NCI-H128 (cell line): ENCODE measurements around the gene CEP170.
A peak's percentile ranks its signal among the peaks of the same experiment; 100 is the strongest.

Experiments used
- DNase-seq: peaks from one replicate; lab custom pipeline; 2025; ENCODE audit not compliant: unreplicated experiment; lab: John Stamatoyannopoulos, UW

Gene CEP170

DNA sequence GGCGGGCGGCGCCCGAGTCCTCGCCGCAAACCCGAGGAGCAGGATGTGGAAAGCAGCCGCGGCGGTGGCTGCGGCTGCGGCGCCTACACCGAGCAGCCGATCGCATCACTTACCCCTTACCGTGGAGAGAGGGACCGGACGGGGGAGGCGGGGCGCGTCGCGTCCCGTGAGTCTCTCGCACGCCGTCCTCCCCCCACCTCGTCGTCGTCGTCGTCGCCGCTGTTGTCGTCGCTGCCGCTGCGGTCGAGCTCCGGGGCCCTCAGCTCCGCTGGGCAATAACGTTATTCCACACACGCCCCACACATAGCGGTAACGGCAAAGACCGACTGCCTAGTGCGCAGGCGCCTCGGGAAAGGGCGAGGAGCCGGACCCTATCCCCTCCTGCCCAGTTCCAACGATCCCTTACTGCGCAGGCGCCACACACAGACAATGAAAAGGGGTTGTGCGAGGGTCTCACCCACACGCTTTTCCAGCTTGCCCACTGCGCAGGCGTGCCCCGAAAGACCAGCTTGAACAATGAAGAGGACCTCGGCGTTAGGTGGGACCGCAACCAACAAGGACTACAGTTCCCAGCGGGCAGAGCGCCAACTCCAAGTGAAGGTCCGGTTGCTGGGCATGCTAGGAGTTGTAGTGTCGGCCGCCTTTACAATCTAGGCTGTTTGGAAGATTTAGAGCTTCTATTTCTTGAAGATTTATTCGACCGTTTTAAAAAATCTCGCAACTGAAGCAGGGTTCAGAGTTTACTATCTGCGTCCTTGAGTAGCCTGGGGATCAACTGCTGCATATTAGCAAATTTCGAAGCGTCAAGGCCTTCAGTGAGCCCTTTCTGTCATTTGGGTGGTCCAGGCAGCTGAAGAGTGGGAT lies at the start of gene CEP170:
Gene CEP170, minus strand, starts transcription at position 355 of the 864 bp plus-strand sequence. CDS start 30,001 bp downstream, outside the sequence.
- DNase-seq, result peak; percentile 100

DNA sequence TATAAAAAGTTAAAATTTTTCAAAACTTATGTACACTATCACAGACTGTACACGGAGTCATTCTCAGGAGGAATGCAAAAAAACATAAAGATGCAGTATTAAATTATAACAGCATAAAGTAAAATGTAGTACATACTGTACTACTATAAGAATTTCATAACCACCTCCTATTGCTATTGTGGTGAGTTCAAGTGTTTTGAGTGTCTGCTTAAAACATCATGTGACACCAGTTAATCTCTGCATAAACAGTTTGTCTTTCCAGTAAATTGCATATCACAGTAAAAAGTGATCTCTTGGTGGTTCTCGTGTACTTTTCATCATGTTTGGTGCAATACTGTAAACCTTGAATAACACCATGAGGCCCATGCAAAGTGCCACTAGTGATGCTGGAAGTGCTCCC lies 46.0 kb upstream of the CEP170 start:
- DNase-seq, result no peak

DNA sequence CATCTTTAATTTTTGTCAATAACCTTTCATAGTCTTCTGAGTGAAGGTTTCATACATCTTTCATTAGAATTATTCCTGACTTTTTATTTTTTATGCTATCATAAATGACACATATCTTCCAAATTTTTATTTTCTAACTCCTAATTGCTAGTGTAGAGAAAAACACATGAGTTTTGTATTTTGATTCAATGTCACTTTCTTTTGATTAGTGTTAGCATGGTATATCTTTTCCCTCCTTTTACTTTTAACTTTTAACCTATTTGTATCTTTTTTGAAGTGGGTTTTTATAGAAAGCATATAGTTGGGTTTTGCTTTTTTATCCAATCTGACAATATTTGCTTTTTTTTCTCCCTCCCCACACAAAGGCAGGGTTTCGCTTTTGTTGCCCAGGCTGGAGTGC lies 44.0 kb upstream of the CEP170 start:
- no peak for DNase-seq

DNA sequence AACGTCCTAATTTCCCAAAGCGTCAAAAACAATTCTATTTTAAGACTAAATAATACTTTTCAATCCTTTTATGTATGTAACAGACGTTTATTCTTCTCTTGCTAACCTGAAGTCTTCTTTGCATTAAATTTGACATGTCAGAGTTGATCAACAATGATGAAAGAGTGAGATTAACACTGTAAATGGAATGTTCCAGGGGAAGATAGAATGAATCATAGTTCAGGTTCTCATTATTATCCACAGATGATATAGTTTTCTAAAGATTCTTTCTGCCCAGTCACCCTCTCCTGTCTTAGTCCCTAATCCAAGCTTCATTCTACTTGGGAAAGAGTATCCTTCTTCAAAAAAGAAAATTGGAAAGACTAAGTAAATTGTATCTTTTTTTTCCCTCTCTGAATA lies 39.6 kb upstream of the CEP170 start:
- DNase-seq, result no peak

- DNase-seq, result no peak
Measured at GRCh38 chr1:243293941-243294722, 39.1 kb upstream of the CEP170 start.

DNA sequence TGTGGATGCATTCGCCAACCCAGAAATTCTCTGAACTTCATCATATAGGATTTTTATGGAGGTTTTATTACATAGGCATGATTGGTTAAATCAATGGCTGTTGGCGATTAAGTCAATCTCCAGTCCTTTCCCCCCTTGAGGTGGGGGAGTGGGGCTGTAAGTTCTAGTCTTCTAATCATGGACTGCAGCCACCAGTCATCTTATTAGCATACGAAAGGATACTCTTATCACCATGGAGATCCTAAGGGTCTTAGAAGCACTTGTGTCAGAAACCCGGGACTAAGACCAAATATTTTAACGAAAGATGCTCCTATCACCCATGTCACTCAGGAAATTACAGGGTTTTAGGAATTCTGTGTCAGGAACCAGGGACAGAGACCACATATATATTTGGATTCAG lies 37.0 kb upstream of the CEP170 start:
- DNase-seq, result no peak

GRCh38 chr1:243291292-243291691 lies 36.2 kb upstream of the CEP170 start:
- DNase-seq, result no peak

DNA sequence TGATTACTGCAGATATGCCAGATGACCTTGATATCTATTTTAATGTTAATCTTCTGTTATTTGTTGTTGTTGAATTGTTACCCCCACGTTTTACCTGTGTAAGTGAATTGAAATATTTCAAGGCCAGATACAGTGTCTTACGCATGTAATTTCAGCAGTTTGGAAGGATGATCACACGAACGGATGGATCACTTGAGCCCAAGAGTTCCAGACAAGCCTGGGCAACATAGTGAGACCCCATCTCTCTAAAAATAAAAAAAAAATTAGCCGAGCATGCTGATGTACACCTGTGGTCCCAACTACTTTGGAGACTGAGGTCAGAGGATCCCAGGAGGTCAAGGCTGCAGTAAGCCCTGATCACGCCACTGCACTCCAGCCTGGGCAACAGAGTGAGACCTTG lies 33.0 kb upstream of the CEP170 start:
- no peak for DNase-seq

DNA sequence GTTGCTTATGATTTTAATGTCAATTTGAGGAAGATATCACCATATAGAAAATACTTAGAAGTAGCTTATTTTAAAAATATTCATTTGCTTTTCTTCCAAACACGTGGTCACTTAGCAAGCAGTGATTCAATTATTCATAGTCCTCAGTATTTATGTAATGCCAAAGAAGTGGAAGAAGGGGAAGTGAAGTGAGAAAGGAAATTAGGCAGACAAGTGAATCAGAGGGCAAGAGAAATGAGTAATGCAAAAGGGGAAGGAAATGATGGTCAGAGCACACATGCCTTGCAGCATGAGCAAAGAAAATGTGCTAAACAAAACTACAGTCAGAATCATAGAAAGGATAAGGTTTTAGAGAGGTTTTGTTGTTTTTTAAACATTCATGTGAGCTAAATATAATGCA lies 32.6 kb upstream of the CEP170 start:
- DNase-seq, result no peak

DNA sequence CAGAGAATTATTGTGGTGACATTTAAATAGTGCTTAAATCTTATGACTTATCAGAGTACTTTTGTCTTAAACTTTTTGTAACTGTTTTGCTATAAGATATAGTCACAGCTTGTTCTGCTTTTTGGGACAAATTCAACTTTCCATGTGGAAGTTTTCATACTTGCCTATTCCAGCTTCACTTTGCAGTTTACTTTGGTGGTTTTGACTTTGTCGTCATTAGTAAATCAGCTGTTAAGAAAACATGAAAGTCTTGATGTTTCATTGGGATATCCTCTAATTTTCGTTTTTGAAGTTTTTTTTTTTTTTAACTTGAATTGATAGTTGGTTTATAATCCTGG lies 32.0 kb upstream of the CEP170 start:
- no peak for DNase-seq

DNA sequence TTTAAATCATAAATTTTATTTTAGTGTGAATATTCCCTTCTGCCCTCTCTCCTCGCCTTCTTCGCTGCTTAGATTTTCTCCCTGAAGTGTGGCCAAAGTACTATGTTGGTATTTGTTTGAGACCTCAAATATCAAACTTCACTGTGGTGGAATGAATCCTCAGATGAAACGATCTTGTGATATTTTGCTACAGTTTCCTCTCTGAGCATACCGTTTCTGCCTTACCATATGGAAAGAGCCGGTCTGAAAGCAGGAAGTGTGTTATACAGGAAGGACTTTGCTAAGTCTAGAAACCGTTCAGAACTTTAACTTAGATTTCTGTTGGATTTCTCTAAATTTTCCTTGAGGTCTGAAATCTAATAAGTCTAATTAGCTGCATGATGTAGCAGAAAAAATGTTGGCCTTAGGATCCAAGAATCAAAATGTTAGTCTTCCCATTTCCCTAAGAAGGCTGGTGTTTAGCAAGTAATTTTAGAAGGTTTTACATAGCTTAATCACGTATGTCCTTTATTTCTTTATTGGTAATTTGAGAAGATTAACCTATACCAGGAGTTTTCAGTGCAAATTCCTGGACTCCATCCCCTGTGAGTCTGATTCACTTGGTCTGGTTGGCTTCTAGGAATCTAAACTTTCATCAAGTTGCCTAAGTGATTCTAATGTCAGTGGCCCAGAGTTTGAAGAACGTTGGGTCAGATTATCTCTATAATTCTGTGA lies 31.5 kb upstream of the CEP170 start:
- no peak for DNase-seq

GRCh38 chr1:243281672-243282071 lies 26.6 kb upstream of the CEP170 start:
- no peak for DNase-seq

GRCh38 chr1:243280571-243281129 lies 25.6 kb upstream of the CEP170 start:
- no peak for DNase-seq

DNA sequence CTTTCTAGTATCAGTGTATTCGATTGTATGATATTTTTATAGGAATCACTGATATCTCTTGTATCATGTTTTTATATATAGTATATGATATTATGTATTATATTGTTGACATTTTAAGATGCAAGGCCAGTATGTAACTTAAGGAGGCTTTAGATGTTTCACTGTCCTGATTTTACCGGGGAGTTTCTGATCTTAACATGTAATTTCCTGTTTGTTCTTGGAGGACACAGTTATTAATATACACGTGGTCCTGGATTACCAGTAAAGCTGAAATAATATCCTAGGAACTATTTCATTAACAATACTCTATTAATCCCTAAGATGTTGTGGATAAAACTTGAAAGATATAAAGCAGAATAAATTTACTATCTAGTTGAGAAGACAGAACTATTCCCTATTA lies 20.2 kb upstream of the CEP170 start:
- no peak for DNase-seq

- DNase-seq, result no peak
Measured at GRCh38 chr1:243273945-243274344, 18.9 kb upstream of the CEP170 start.

- no peak for DNase-seq
Measured at GRCh38 chr1:243273506-243273905, 18.4 kb upstream of the CEP170 start.

- DNase-seq, result no peak
Measured at GRCh38 chr1:243272401-243272800, 17.3 kb upstream of the CEP170 start.

DNA sequence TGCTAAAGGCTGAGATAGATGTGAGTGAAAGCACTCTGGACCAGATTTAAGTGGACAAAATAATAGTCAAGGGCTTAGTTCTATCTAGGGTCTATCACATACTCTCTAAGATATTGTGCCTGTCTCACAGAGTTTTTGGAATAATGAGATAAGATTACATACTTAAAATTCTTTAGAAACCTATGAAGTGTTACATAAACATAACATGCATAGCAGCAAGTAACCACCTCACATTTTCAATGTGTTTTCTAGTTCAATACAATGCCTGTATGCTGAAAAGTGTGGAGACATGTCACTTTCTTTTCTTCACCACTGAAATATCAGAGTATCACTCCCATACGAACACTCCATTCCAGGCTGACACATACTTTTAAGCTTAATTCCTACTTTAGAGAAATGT lies 16.9 kb upstream of the CEP170 start:
- no peak for DNase-seq

DNA sequence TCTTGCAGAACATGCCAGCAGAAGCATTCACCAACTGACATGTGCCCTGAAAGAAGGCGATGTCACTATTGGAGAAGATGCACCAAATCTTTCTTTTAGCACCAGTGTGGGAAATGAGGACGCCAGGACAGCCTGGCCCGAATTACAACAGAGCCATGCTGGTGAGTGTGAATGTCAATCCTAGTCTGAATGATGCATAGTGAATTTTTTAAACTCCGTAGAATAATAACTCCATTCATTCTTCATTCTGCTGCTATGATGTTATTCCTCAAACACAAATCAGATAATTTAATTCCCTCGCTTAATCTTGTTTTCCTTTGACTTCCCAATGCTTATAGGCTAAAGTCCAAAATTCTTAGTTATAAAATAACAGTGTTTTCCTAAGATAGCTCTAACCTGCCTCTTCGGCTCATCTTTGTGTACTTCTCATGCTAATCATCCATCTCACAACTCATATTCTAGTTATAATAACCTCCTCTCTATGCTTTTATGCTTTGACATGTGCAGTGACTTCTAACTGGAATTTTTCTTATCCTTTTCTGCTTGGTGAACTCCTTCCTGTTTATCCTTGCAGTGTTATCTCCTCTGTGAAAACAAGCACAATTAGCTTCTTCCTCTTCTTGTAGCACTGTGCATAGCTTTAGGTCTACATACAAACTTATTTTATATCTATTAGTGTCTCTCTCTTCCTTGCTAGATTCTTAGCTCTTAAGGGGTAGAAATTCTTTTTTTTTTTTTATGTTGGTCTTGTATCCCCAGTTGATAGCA lies 15.2 kb upstream of the CEP170 start:
- DNase-seq, result no peak

DNA sequence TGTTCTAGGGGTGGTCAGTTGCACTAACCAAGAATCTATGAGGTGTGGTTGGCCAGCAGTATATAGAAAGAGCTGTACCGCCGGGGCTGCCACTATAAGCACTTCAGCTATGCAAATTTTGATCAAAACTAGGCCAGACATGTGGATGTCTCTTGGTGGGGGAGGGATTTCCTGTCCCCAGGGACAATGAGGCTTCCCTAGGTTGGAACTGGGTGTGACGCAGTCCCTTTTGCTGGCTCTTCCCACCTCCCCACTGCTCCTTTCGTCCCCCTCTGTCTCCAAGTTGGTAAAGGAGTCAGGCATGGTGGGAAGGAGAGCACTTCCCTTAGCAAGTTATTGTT lies 14.3 kb upstream of the CEP170 start:
- DNase-seq, result no peak
